ENCODE measurements around the gene MKLN1.
"Not testable (repeated sequence)": the region's sequence is repeated elsewhere in the genome, so short reads cannot be mapped to it uniquely, and the experiment has no call there.

The MKLN1 gene

DNA sequence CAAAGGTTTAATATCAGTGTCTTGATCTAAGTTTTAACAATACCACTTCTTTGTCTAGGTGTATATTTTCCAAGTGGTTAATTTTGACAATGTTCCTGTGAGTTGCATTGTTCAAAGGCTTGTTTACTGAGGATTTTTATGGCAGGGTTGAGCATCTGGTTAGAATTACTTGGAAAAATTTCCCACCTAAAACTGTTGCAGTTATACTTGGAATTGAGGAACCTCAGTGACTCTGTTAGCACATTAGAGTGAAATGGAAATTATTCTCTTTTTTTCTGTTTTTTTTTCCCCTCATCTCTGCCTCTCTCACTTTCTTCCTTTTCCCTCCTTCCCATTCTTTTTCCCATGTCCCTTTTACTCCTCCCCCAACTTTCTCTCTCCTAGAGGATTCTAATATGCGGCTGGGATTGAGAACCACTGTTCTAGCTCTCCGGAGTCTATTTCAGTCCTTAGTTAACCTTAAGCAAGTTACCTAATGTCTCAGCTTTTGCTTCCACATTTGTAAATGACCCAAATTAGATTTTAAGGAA lies 121.8 kb downstream of the MKLN1 start:
- no peak for DNase-seq
- intact Hi-C loops (cut with DNase I): no loop called here

DNA sequence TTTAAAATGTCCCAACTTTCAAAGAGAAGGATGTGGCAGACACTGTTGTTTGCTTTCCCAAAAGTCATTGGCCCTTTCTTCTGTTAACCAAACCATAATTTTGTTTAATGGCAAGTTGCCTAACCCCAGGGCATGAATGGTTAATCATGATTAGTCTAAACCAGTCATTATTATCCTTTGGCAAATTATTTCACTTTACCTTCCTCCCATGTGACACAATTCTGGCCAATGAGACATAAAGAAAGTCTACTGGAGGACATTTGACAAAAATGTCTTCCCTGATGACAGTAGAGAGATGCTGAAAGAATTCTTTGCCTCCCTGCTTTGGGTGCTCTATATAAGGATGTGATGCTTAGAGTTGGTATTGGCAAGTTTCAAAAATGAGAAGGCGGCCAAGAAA lies 126.8 kb downstream of the MKLN1 start:
- DNase-seq: no peak

DNA sequence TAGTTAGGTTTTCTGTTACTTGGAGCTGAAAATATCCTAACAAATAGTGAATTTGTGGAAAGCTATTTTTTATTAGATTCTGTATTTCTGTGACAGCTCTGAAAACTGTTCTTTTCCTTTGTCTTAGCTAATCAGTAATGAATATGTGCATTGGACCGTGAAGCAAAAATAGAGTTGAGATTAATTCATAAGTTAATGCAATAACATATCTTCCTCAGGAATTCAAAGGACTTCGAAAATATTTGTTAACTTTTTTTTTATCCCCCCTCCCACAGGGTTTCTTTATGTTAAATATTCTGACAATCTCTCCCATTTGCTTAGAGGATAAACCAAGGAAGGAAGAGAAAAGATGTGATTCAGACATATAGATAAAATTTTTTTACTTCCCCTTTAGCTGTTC lies 127.3 kb downstream of the MKLN1 start:
- intact Hi-C loops (cut with DNase I): no loop called here
- DNase-seq: no peak

More for the DNA sequence above, 126.8 kb downstream of the MKLN1 start:
- intact Hi-C loops (cut with DNase I): no loop called here

GRCh38 chr7:131455546-131455945 lies 127.9 kb downstream of the MKLN1 start:
- intact Hi-C loops (cut with DNase I): no loop called here
- DNase-seq: no peak

GRCh38 chr7:131456338-131456737 lies 128.7 kb downstream of the MKLN1 start:
- intact Hi-C loops (cut with DNase I): no loop called here
- DNase-seq: no peak

- no peak for DNase-seq
- intact Hi-C loops (cut with DNase I): no loop called here
Measured at GRCh38 chr7:131459256-131459655, 131.6 kb downstream of the MKLN1 start.

GRCh38 chr7:131462059-131462458 lies 134.4 kb downstream of the MKLN1 start:
- no peak for DNase-seq
- intact Hi-C loops (cut with DNase I): no loop called here

GRCh38 chr7:131462715-131463114 lies 135.0 kb downstream of the MKLN1 start:
- DNase-seq; intact Hi-C loops (cut with DNase I): not testable (repeated sequence)

- DNase-seq: no peak
- intact Hi-C loops (cut with DNase I): no loop called here
Measured at GRCh38 chr7:131466735-131467365, 139.2 kb downstream of the MKLN1 start.

DNA sequence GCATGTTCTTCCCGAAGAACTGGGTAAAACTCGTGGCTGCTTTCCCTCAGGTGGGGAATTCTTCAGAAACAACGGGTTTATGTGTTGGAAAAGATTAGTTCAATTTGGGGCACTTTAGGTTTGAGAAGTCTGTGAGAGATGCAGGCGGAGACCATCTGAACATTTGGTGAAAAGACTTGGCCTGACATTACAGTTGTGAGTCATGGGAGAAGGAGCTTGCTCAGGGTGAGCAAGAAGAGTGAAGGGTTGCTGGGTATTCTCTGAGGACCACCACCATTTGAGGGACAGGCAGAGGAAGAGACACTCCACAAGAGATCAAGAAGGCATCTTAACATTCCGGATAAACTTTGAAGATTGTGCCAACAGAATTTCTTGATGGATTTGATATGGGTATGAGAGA lies 140.1 kb downstream of the MKLN1 start:
- intact Hi-C loops (cut with DNase I): no loop called here
- no peak for DNase-seq

- intact Hi-C loops (cut with DNase I): no loop called here
- no peak for DNase-seq
Measured at GRCh38 chr7:131471250-131472004, 143.8 kb downstream of the MKLN1 start.

- intact Hi-C loops (cut with DNase I): no loop called here
- no peak for DNase-seq
Measured at GRCh38 chr7:131476740-131477139, 149.1 kb downstream of the MKLN1 start.

DNA sequence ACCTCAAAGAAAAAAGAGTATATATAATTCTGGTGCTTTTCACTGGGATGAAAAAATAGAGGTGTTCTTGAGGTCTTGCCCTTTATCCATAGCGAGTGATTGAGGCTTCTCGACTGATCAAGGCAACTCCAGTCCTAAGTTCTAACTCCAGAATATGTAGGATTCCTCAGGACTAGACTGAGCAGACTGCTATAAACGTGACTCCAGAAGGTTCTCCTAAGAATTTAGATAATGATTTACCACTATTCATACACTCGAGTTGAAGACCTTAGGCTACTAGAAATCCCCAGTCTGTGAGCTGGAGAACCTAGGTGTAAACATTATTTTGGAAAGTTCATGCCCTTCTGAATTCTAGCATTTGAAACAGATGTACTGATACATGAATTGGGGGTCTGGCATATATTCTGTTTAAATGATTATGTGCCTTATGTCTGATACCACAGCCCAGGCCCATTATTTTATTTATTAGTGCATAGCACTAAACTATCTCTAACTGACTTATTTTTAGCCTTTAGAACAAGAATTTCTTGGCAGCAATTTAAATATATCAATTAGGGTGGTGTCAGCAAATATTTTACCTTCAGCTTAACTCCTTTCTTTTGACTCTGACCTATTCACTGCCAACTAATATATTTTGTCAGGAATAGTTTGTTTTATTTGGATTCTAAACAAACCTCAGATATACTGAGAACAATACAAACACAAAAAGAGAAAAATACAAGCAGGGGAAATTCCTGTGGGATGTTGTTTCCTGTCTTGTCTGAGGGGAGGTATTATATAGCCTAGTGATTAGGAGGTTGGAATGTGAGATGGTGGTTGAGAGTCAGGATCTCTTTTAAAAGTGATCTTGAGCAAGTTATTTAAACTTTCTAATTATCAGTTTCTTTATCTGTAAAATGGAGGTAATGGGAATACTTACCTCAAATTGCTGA lies 153.0 kb downstream of the MKLN1 start:
- no peak for DNase-seq
- intact Hi-C loops (cut with DNase I): no loop called here

- no peak for DNase-seq
- intact Hi-C loops (cut with DNase I): no loop called here
Measured at GRCh38 chr7:131482800-131483199, 155.1 kb downstream of the MKLN1 start.

DNA sequence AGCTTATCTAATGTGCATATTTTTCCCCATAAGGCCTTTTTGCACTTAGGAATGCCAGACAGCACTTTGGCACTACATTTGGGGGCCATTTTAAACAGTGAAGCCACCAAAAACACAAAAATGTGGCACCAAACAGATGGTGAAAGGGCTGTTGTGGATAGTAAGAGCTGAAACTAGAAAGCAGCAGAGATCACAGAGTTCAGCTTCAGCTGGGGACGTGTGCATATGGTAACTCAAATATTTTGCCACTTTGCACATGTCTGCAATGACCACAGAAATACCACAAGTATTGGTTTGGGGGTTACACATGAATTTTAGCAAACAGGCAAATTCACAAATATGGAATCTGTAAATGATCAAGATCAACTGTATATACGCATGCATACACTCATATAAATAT lies 155.9 kb downstream of the MKLN1 start:
- intact Hi-C loops (cut with DNase I): no loop called here
- DNase-seq: no peak

DNA sequence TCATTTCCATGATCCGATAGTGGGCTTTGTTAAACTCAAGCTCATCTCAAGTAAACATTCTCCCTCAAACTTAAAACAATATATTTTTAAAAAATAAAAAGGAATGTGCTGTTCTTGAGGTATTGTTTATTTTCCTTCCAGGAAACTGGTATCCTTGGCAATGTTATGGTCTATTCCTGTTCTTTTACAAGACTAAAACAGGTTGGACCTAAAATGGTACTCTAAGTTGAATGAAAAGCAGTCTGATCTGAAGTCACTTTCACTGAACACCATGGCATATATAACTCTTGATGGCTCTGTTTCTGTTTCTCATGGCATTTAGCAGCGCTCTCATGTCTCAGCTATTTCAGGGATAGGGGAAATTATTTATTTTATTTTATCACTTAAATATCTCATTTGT lies 158.7 kb downstream of the MKLN1 start:
- intact Hi-C loops (cut with DNase I): no loop called here
- DNase-seq: no peak

DNA sequence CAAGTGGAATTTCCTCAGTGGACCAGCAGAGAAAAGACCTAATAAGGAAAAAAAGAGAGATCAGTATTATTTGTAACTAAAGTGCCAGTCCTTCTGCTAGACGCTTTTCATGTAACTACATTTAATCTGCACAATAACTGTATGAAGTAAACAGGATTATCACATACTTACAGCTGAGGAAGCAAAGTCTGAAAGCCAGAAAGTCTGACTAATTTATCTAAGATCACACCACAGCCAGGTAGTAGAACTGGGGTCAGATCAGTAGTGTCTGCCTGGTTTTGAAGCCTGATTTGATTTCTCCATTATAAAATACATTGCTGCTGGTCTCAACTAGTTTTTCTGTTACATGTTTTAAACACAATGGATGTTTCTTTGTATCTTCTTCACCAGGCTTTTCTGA lies 159.5 kb downstream of the MKLN1 start:
- intact Hi-C loops (cut with DNase I): no loop called here
- DNase-seq: no peak

DNA sequence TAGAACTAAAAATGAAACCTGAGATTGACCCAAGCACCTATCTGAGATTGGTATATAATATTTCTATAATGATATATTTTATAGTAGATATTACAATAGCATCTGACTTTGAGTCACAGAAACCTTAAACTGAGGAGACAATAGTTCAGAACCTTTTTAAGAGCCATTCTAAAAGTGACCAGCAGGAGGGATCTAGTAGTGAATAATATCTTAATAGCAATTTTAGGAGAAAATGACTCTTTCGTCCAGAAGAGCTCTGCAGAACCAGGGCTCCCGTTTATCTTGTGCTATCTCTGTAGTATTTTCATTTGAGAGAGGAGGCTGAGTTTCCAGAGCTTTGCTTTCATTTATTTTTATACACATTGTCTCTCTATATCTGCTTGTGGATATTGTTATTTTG lies 160.7 kb downstream of the MKLN1 start:
- intact Hi-C loops (cut with DNase I): no loop called here
- DNase-seq: no peak

- no peak for DNase-seq
- intact Hi-C loops (cut with DNase I): no loop called here
Measured at GRCh38 chr7:131489196-131489595, 161.5 kb downstream of the MKLN1 start.

GRCh38 chr7:131489881-131490280 lies 162.2 kb downstream of the MKLN1 start:
- no peak for DNase-seq
- intact Hi-C loops (cut with DNase I): no loop called here

- DNase-seq: no peak
- intact Hi-C loops (cut with DNase I): no loop called here
Measured at GRCh38 chr7:131493081-131493480, 165.4 kb downstream of the MKLN1 start.

Measured in posterior cingulate gyrus (tissue), 11 donors.